ENCODE data around the gene MAPKAPK2. TPM values are rescaled to one million over a fixed set of nuclear protein-coding genes. Genes with fewer than 3 reads are reported as not detected.

MAPKAPK2 gene
- total and polyA plus RNA-seq, 2 donors (not counting 1 experiment from before 2014, with no cell fraction given), result 60.3 to 85.8 TPM

DNA sequence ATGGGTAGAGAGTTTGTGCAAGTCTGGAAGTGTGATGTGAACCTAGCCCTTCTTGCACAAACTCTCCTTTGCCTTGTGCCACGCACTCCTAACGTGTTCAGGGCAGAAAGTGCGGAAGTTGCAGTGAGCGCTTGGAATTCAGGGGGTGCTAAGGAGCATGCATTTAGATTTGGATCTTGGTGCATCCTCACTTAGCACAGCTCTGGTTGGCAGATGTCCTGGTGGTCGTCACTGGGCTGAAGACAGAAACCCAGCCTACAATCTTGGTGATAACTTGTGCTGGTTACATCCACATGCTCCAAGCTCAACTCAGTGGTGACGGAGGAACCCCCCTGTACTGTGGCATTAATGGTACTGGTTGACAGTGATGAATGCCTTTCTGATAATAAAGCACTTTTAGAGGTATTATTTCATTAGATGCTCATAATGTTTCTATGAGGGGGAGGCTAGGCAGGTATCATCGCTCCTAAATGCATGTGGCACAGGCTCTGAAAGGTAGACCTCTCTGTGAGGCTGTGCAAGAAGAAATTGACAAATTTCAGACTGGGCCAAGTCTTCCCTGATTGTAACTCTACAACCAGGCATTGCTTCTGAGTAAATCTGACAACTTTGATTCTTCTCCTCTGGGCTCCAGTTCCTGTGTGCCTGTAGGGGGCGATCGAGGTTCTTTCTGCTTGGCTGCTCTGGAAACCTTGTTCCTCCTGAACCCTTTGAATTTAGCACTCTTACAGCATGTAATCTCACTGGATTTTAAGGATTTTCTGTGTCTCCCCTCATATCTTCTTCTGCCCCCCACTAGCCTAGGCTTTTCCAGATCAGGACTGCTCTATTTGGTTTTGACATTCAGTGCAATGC, 40.6 kb downstream of the MAPKAPK2 start:
- Histone ChIP-seq H3K36me3 (replicated peaks in 1 of 2; ENCODE audit: control extremely low read depth in 1 of 2, control insufficient read depth in 1 of 2, extremely low read depth in 1 of 2, insufficient read depth in 2 of 2, low read length in 1 of 2) (peaks cover 0 to 23% of the 10 kb centered on the region in 2 experiments), H3K27ac (ENCODE audit: low read length in 2 of 2) (no peak overlapping the region), H3K4me3 (ENCODE audit: control extremely low read depth in 1 of 5, extremely low read depth in 1 of 5, insufficient read depth in 1 of 5, low read depth in 2 of 5, low read length in 4 of 5) (no peak overlapping the region), H3K27me3 (replicated peaks in 1 of 4; ENCODE audit: control extremely low read depth in 1 of 4, control insufficient read depth in 3 of 4, insufficient read depth in 4 of 4, low read length in 3 of 4) (no peaks in the 10 kb centered on the region), H3K79me2 (ENCODE audit: control insufficient read depth, insufficient read depth, low read length) (peaks cover 74% of the 10 kb centered on the region), H4K20me1 (ENCODE audit: control insufficient read depth, insufficient read depth, low read length, poor library complexity, severe bottlenecking) (peaks cover 81% of the 10 kb centered on the region), H3K4me2 (replicated peaks; ENCODE audit: low read depth, low read length, poor library complexity, severe bottlenecking) (peak overlapping the region; percentile 25), H2AFZ (ENCODE audit: insufficient read depth, low read depth, low read length, poor library complexity, severe bottlenecking) (no peak overlapping the region), H3K9ac (ENCODE audit: low read length) (no peak overlapping the region), H3K9me3 (ENCODE audit: control extremely low read depth in 1 of 3, control insufficient read depth in 2 of 3, insufficient read depth in 1 of 3, low read length in 2 of 3) (no peaks in the 10 kb centered on the region), H3K4me1 (ENCODE audit: control insufficient read depth in 2 of 2, insufficient read depth in 2 of 2, low read length in 2 of 2) (peaks cover 32 to 33% of the 10 kb centered on the region in 2 donors)
- 65% methylated on average over 7 of the region's 9 CpGs for WGBS (ENCODE audit: insufficient coverage)
- no peaks in the 10 kb centered on the region for H3K9me3 Mint-ChIP-seq (ENCODE audit: insufficient read depth)
- DNase-seq (peak; percentile 68), ATAC-seq (ENCODE audit: low read depth) (peak; percentile 46)
- POLR2A ChIA-PET, result no interaction called here
- peaks cover 60% of the 10 kb centered on the region for H3K4me1 Mint-ChIP-seq
- H3K27ac Mint-ChIP-seq, result peak overlapping the region; percentile 65
- intact Hi-C loops (cut with micrococcal nuclease), result loop anchor here (2.0 kb wide), 1 partner anchor 39 kb away; no protein-coding TSS in a partner anchor
- TF ChIP-seq, protein P1, sequence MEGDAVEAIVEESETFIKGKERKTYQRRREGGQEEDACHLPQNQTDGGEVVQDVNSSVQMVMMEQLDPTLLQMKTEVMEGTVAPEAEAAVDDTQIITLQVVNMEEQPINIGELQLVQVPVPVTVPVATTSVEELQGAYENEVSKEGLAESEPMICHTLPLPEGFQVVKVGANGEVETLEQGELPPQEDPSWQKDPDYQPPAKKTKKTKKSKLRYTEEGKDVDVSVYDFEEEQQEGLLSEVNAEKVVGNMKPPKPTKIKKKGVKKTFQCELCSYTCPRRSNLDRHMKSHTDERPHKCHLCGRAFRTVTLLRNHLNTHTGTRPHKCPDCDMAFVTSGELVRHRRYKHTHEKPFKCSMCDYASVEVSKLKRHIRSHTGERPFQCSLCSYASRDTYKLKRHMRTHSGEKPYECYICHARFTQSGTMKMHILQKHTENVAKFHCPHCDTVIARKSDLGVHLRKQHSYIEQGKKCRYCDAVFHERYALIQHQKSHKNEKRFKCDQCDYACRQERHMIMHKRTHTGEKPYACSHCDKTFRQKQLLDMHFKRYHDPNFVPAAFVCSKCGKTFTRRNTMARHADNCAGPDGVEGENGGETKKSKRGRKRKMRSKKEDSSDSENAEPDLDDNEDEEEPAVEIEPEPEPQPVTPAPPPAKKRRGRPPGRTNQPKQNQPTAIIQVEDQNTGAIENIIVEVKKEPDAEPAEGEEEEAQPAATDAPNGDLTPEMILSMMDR (IDR thresholded peaks at IDR 0.05), result peak; percentile 28
- TF ChIP-seq EZH2 (IDR thresholded peaks at IDR 0.05; ENCODE audit: borderline replicate concordance, insufficient read depth, low read depth, low read length, poor library complexity, severe bottlenecking), result no peak
- no peaks in the 10 kb centered on the region for H3K27me3 Mint-ChIP-seq
- peak overlapping the region; percentile 18 for H3K4me3 Mint-ChIP-seq
- CTCF ChIA-PET, result interaction anchor here (0.7 to 13.1 kb wide), 49 partner anchors 8 to 774 kb away, joined by 3 to 145 read pairs (median 5); partner anchors contain the start of genes FCMR, IKBKE, IL19 and IL20
